Left kidney (tissue), 2 donors: Measurements from ENCODE around the gene SLC7A7. TPM values are rescaled to one million over a fixed set of nuclear protein-coding genes. Genes with fewer than 3 reads are reported as not detected.
"Not testable (repeated sequence)": the region's sequence is repeated elsewhere in the genome, so short reads cannot be mapped to it uniquely, and the experiment has no call there.

ENCODE experiments used
- DNase-seq: peaks from one replicate; pipeline ENCODE4 v3.0.0-alpha.2; 2013
- polyA plus RNA-seq: library from polyadenylated mRNA; unstranded; fragments of 120-200 nt; gene quantifications from one replicate; pipeline ENCODE4 v1.2.1, GENCODE V29; 2013; ENCODE audit not compliant: insufficient read length

The SLC7A7 gene
- polyA plus RNA-seq, 1 donor, result 112 TPM

GRCh38 chr14:22822016-22822570 lies 6.9 kb upstream of the SLC7A7 start:
- DNase-seq, result no peak

GRCh38 chr14:22821193-22822015 lies 6.2 kb upstream of the SLC7A7 start:
- no peak for DNase-seq

- no peak for DNase-seq
These were observed 5.5 kb upstream of the SLC7A7 start for GRCh38 chr14:22820731-22821130.

- no peak for DNase-seq
These were observed 4.1 kb upstream of the SLC7A7 start for GRCh38 chr14:22819151-22819988.

- DNase-seq, result no peak
These were observed 862 bp downstream of the SLC7A7 start for GRCh38 chr14:22814373-22814772.

GRCh38 chr14:22813145-22813544 lies 2.1 kb downstream of the SLC7A7 start:
- no peak for DNase-seq

GRCh38 chr14:22812744-22813143 lies 2.5 kb downstream of the SLC7A7 start:
- DNase-seq, result no peak

GRCh38 chr14:22811722-22812121 lies 3.5 kb downstream of the SLC7A7 start:
- no peak for DNase-seq

- no peak for DNase-seq
These were observed 6.6 kb downstream of the SLC7A7 start for GRCh38 chr14:22808388-22809209.

GRCh38 chr14:22807432-22808087 lies 7.7 kb downstream of the SLC7A7 start:
- no peak for DNase-seq

- DNase-seq, result not testable (repeated sequence)
These were observed 10.0 kb downstream of the SLC7A7 start for GRCh38 chr14:22805235-22805634.

- no peak for DNase-seq
These were observed 11.6 kb downstream of the SLC7A7 start for GRCh38 chr14:22803687-22803974.

- DNase-seq, result no peak
These were observed 12.2 kb downstream of the SLC7A7 start for GRCh38 chr14:22802860-22803686.

- no peak for DNase-seq
These were observed 13.5 kb downstream of the SLC7A7 start for GRCh38 chr14:22801716-22802115.

- DNase-seq, result no peak
These were observed 14.9 kb downstream of the SLC7A7 start for GRCh38 chr14:22800346-22800745.

GRCh38 chr14:22798528-22798927 lies 16.7 kb downstream of the SLC7A7 start:
- no peak for DNase-seq

GRCh38 chr14:22797017-22797917 lies 18.0 kb downstream of the SLC7A7 start:
- no peak for DNase-seq

GRCh38 chr14:22796087-22796707 lies 19.0 kb downstream of the SLC7A7 start:
- DNase-seq, result no peak

GRCh38 chr14:22794551-22794951 lies 20.7 kb downstream of the SLC7A7 start:
- DNase-seq, result no peak
